ENCODE results near the gene KLHL26. TPM values are rescaled to one million over a fixed set of nuclear protein-coding genes. Genes with fewer than 3 reads are reported as not detected.
"Not testable (repeated sequence)": the region's sequence is repeated elsewhere in the genome, so short reads cannot be mapped to it uniquely, and the experiment has no call there.

The KLHL26 gene
- total RNA-seq, 2 experiments from 2014 or later: 13.7 to 19.0 TPM

- no peak for TF ChIP-seq CTCF (IDR thresholded peaks at IDR 0.05)
- POLR2A ChIA-PET: no interaction called here
- H3K9me3 Mint-ChIP-seq: no peaks in the 10 kb centered on the region
Measured at GRCh38 chr19:18597809-18598660, 38.8 kb upstream of the KLHL26 start.

GRCh38 chr19:18599485-18599884 is 37.3 kb upstream of the KLHL26 start:
- ChIA-PET POLR2A (no interaction called here), CTCF (no interaction called here)
- Mint-ChIP-seq H3K27me3 (peaks cover 43% of the 10 kb centered on the region), H3K9me3 (no peaks in the 10 kb centered on the region), H3K4me1 (ENCODE audit: low read depth) (peaks cover 15% of the 10 kb centered on the region), H3K4me3 (no peak overlapping the region), H3K36me3 (ENCODE audit: low read depth) (no peaks in the 10 kb centered on the region), H3K27ac (no peak overlapping the region)
- TF ChIP-seq CTCF (IDR thresholded peaks at IDR 0.05): no peak
- H3K4me3 ChIP-seq (ENCODE audit: low read length): no peak overlapping the region
- no peaks in the 10 kb centered on the region for H3K36me3 ChIP-seq (ENCODE audit: insufficient read depth, low read length)
- peaks cover 0 to 6% of the 10 kb centered on the region in 2 experiments for H3K9me3 ChIP-seq (ENCODE audit: control insufficient read depth in 1 of 2, insufficient read depth in 1 of 2, low read length in 2 of 2)
- peaks cover 21 to 34% of the 10 kb centered on the region in 2 experiments for H3K27me3 ChIP-seq (ENCODE audit: control insufficient read depth in 1 of 2, insufficient read depth in 2 of 2, low read length in 2 of 2)
- DNase-seq (no peak), ATAC-seq (ENCODE audit: poor library complexity) (no peak)
- peaks cover 26% of the 10 kb centered on the region for H3K4me1 ChIP-seq (ENCODE audit: insufficient read depth, low read length)
- intact Hi-C loops (cut with DNase I, micrococcal nuclease): loop anchor here in 1 of 2 experiments (10.0 kb wide), 1 partner anchor 435 kb away; the partner anchor contains the start of genes ARMC6 and SUGP2
- no peak overlapping the region for H3K27ac ChIP-seq (ENCODE audit: low read depth in 1 of 2, low read length in 2 of 2)

More at GRCh38 chr19:18597809-18598660, 38.8 kb upstream of the KLHL26 start:
- H3K36me3 ChIP-seq (ENCODE audit: insufficient read depth, low read length): no peaks in the 10 kb centered on the region
- H3K4me1 ChIP-seq (ENCODE audit: insufficient read depth, low read length): peaks cover 22% of the 10 kb centered on the region
- Mint-ChIP-seq H3K4me3 (no peak overlapping the region), H3K36me3 (ENCODE audit: low read depth) (no peaks in the 10 kb centered on the region), H3K27me3 (peaks cover 34% of the 10 kb centered on the region), H3K4me1 (ENCODE audit: low read depth) (peaks cover 11% of the 10 kb centered on the region), H3K27ac (no peak overlapping the region)
- H3K4me3 ChIP-seq (ENCODE audit: low read length): no peak overlapping the region
- CTCF ChIA-PET: no interaction called here
- DNase-seq (no peak), ATAC-seq (ENCODE audit: poor library complexity) (no peak)
- peaks cover 0 to under 1% of the 10 kb centered on the region in 2 experiments for H3K9me3 ChIP-seq (ENCODE audit: control insufficient read depth in 1 of 2, insufficient read depth in 1 of 2, low read length in 2 of 2)
- no peak overlapping the region for H3K27ac ChIP-seq (ENCODE audit: low read depth in 1 of 2, low read length in 2 of 2)
- intact Hi-C loops (cut with DNase I, micrococcal nuclease): loop anchor here in 1 of 2 experiments (10.0 kb wide), 1 partner anchor 437 kb away; the partner anchor contains the start of genes ARMC6 and SUGP2
- H3K27me3 ChIP-seq (ENCODE audit: control insufficient read depth in 1 of 2, insufficient read depth in 2 of 2, low read length in 2 of 2): peaks cover 9 to 21% of the 10 kb centered on the region in 2 experiments

GRCh38 chr19:18600692-18601397 is 36.0 kb upstream of the KLHL26 start:
- H3K27ac Mint-ChIP-seq; H3K4me3 Mint-ChIP-seq; H3K4me1 Mint-ChIP-seq (ENCODE audit: low read depth); ATAC-seq (ENCODE audit: poor library complexity); intact Hi-C loops (cut with DNase I, micrococcal nuclease); POLR2A ChIA-PET; H3K9me3 Mint-ChIP-seq; DNase-seq; CTCF ChIA-PET; H3K36me3 Mint-ChIP-seq (ENCODE audit: low read depth); H3K36me3 ChIP-seq (ENCODE audit: insufficient read depth, low read length); H3K27ac ChIP-seq (ENCODE audit: low read depth in 1 of 2, low read length in 2 of 2); H3K4me3 ChIP-seq (ENCODE audit: low read length): not testable (repeated sequence)
- H3K27me3 Mint-ChIP-seq: peaks cover 56% of the 10 kb centered on the region
- Histone ChIP-seq H3K27me3 (ENCODE audit: control insufficient read depth in 1 of 2, insufficient read depth in 2 of 2, low read length in 2 of 2) (peaks cover 35 to 47% of the 10 kb centered on the region in 2 experiments), H3K9me3 (ENCODE audit: control insufficient read depth in 1 of 2, insufficient read depth in 1 of 2, low read length in 2 of 2) (peaks cover 0 to 16% of the 10 kb centered on the region in 2 experiments), H3K4me1 (ENCODE audit: insufficient read depth, low read length) (peaks cover 22% of the 10 kb centered on the region)
